GM19395 (cell line): ENCODE measurements around the gene PCCA.
"Not testable (repeated sequence)": the region's sequence is repeated elsewhere in the genome, so short reads cannot be mapped to it uniquely, and the experiment has no call there.

Source experiments
- ATAC-seq: cut with Tn5 transposase; IDR thresholded peaks from one replicate; pipeline ENCODE4 v1.9.1; 2021; ENCODE audit warnings: mild to moderate bottlenecking, moderate library complexity; ENCODE audit not compliant: unreplicated experiment

The PCCA gene

DNA sequence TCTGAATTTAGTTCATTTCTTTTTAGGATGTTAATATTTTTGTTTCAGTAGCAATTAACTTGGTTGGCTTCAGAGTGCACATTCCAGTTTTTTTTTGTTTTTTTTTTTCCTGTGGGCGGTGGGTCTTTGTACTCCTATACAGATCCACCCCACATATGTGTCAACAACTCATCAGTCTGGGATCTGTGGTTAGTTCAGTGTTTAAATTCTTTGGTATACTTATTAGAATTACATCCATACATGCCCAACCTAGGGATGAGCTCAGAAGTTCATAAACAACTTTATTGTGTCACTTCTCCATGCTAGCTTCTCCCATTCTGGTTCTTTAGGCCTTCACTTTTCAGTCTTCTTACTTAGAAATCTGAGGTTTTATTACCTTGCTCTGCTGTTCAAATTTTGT lies 50.9 kb downstream of the PCCA start:
- ATAC-seq = no peak

DNA sequence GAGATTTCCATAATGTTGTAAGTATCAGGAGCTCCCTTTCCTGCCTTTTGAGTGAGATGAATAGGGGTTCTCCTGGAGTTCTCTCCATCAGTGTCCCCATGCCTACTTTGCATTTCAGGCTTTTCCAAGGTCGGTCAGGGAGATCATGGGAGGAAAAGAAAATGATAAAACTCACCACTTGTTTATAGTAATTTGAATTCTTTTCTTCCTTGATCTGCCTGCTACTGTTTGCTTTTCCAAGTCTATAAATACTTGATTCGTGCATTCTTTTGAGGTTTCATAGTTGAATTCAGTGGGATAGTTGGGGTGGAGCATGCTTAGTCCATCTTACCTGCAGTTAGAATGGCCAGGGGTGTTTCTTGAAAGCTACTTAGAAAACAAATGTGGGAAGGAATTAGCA lies 51.5 kb downstream of the PCCA start:
- no peak for ATAC-seq

DNA sequence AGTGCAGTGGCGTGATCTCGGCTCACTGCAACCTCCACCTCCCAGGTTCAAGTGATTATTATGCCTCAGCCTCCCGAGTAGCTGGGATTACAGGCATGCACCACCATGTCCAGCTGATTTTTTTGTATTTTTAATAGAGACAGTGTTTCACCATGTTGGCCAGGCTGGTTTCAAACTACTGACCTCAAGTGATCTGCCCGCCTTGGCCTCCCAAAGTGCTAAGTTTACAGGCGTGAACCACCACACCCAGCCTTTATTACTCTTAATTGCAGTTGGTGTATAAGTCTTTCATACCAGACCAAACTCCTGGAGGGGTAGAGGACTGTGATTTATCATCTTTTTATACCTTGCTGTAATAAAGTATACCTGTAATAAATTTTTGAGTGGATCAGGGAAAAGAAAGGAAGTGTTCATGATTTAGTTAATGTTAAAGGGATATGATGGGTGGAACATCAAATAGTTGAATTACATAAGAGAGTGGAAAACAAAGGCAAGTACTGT lies 52.6 kb downstream of the PCCA start:
- ATAC-seq = not testable (repeated sequence)

DNA sequence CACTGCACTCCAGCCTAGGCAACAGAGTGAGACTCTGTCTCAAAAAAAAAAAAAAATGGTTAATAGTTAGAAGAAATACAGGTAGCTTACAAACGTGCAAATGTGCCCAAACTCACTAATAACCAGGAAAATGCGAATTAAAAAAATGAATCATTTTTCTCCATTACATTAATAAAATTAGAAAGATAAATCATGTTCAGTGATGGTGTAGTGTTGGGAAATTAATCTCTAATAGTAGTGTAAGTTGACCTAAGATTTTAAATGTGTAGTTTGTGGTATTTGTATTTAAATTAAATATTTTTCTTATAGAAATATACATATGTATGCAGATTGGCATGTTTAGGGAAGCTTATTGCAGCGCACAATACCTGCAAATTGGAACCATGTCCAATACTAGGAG lies 57.6 kb downstream of the PCCA start:
- no peak for ATAC-seq

DNA sequence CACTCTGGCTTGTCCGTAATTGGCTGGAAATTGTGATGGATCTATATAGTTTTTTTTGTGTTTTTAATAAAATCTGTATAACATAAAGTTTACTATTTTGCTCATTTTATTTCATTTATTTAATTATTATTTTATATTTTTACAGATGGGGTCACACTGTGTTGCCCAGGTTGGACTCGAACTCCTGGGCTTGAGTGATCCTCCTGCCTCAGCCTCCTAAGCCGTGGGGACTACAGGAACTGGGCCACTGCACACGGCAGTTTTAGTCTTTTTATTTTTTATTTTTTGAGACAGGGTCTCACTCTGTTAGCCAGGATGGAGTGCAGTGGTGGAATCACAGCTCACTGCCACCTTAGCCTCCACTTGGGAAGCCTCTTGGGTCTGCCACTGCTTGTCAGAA lies 58.9 kb downstream of the PCCA start:
- no peak for ATAC-seq

DNA sequence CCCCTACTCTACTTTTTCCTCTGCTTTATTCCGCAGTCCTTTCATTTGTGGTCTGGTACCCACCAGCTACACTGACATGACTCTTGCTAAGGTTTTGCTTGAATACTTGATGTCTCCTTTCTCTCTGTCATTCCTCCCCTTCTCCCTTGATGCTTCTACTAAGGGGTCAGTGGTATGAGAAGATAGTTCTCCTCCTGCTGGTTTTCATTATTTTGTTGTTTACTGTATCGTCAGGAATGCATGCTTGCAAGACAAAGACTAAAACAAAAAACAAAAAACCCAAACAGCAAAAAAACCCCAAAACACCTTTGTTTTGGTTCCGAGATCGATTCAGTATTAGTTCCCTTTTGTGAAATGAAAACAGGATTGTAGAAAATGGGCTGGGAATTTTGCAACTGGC lies 59.5 kb downstream of the PCCA start:
- ATAC-seq = no peak

DNA sequence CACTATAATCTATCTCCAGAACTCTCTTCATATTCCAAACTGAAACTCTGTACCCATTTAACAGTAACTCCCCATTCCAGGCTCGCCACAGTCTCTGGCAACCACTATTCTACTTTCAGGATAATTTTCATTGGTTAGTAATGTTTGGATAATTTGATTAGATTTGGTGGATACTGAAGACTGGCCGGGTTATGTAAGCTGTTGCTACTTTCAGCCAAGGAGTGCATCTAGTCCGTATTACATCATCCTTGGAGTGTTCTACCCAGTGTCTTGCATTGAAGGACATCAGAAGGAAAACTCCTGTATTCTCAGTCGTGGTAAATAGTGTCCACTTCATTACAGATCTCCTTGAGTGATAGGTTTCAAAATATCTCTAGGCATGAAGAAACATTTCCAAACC lies 60.5 kb downstream of the PCCA start:
- ATAC-seq = no peak

DNA sequence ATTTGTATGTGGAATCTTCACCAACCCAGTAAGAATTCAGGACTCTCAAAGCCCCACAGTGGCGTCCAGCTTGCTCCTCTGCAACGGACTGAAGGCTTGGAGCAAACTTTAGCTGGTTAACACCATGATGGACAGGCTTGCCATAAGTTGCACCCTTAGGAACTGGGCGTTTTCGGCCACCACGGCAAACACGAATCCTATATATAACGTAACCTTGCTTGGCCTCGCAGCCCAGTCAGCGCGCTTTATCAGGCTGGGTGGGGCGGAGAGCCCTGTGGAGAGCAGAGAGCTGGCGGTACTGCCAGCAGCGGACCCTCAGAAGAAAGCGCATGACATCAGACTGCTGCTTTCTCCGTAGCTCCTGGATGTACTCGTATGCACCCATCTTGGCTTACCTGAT lies 61.8 kb downstream of the PCCA start:
- not testable (repeated sequence) for ATAC-seq

DNA sequence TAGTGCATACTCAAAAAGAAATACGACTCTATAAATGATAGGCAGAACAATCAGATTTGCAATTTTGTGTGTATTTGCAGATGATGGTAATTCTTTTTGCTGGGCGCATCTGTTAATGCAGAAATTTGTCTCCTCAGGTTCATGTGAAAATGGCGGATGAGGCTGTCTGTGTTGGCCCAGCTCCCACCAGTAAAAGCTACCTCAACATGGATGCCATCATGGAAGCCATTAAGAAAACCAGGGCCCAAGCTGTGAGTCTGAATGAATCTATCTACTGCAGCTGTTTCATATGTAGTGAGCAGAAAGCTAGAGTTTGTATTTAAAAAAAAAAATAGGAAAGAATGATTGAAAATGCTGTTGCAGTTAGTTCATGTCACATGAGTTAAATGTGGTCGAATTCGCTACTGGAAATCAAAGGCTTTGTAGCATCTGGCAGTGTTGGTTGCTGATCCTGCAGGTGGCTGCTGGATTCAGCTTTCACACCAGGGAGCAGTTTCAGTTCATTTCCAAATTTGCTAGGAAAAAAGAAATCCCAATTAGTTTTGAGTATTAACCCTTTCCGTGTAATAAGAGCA lies 66.0 kb downstream of the PCCA start:
- no peak for ATAC-seq

DNA sequence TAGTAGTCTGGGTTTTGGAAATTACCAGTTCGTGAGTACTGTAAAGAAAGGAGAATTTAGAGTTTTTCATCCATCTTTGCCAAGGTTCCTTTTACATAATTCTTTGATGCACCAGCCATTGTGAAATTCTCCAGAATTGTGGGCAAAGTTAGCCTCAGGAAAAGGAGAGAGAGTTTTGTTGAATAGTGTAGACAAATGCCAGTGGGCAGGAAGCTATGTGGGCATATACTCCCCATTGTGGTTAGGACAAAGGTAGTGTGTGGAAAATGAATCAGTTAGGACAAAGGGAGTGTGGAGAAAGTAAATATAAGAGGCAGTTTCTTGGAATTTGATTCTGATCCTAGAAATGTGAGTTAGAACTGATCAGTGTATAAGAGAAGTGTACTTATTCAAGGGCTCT lies 67.9 kb downstream of the PCCA start:
- no peak for ATAC-seq

DNA sequence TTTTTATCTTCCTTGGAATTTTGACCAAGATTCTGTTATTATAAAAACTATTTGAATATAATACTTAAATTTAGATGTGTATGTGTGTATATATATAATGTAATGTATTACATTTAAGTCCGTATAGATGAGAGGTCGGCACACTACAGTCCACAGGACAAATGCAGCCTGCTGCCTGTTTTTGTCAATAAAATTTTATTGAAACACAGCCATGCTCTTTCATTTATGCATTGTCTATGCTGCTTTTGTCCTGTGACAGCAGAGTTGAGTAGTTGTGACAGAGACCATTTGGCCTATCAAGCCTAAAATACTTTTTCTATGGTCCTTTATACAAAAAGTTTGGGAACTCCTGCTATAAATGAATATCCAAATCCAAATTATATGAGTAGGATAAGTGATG lies 69.7 kb downstream of the PCCA start:
- no peak for ATAC-seq

DNA sequence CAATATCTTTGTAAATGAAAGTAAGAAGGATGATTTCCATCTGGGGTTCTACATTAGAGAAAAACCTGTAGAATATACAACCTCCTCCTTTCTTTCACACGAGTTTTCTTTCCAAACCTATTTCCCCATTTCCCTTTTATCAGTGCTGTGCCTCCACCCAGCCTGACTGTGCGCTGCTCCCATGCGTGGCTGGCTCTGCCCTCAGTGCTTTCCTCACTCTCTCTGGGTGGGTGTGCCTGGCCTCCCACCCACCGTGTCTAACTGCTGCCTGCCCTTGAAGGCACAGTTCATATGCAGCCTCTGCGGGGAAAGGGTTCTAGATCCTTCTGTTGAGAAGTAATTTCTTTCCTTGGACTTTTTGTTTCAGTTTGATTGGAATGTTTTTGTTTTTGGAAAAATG lies 70.7 kb downstream of the PCCA start:
- no peak for ATAC-seq

DNA sequence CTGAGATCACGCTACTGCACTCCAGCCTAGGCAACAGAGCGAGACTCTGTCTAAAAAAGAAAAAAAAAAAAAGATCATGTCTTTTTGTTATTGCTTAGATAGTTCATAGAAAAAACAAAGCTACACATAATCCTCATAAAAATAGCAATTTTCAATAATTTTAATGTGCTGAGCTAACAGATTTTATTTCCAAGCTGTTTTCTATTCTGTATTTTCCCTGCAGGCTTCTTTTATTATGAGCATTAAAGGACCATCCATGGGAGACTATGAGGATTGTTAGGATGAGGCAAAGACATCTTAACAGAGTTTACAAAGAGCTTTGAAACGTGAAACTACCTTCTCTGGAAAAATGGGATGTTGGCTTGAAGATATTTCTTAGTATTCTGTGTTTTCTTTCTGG lies 71.6 kb downstream of the PCCA start:
- no peak for ATAC-seq

DNA sequence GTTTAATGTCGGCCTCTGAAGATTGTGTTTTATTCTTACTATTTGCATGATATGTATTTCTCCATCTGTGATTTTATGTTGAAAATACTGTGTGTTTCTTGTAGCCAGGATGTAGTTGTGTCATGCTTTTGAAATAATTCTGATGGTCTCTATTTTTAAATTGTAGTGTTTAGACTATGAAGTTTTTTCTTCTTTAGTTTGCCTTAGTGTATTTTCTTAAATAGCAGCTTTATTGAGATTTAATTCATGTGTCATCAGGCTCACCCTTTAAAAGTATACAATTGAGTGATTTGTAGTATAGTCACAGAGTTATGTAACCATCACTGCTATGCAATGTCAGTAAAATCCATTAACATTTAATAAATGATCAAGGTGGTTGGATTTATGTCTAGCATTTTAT lies 74.5 kb downstream of the PCCA start:
- no peak for ATAC-seq

DNA sequence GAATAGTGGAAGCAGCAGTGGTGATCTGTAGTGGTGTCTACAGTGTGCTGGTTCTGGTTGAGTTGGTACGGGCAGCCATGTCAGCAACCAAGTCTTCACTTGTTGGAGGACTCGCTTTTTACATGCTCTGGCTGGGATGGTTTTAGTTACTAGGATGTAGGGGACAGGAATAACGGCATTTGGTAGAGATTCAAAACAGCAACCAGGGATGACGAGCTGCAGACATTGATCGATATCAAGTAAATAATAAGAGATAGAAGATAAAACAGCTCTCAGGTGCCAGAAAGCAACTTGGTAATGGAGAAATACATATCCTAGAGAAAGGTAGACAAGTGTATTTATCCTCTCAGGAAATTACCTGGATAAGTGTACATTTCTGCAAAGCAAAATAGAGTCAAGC lies 84.3 kb downstream of the PCCA start:
- ATAC-seq = no peak

DNA sequence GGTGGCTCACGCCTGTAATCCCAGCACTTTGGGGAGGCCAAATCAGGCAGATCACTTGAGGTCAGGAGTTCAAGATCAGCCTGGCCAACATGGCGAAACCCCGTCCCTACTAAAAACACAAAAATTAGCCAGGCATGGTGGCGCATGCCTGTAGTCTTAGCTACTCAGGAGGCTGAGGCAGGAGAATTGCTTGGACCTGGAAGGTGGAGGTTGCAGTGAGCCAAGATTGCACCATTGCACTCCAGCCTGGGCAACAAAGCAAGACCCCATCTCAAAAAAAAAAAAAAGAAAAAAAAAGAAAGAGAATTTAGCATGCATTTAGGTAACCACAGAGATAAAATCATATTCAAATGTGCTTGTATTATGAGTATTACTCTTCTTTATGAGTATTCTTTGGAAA lies 85.6 kb downstream of the PCCA start:
- not testable (repeated sequence) for ATAC-seq

DNA sequence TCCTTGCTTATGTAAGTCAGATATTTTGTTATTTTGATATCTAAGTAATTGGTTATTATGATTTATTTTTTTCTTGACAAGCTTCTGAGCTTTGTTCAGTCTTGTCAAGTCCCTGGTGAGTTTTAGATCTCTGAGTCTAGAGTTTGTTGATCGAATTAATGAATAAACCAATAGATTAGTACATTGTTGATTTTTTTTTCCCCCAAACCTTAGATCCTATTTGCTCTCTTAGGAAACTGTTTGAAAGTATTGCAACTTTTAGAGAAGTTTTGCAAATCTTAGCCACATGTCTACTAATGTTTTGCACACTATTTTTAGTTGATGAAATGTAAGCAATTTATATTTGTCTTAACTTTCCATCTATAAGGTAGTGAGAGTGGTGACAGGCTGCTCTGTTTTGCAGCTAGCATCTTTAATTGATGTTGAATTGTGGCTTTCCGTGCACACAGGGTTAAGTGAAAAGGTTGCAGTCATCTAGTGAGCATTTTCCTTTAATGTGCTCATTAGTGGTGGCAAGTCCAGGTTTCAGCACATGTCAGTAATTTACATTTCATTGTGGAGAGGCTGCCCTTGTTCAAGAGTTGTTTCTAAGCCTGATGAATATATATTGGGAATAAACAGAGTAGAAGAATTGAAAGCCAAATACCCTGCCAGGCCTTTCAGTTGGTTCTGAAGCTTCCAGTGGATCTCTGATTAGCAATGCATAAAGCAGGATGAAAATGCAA lies 86.3 kb downstream of the PCCA start:
- ATAC-seq = no peak

DNA sequence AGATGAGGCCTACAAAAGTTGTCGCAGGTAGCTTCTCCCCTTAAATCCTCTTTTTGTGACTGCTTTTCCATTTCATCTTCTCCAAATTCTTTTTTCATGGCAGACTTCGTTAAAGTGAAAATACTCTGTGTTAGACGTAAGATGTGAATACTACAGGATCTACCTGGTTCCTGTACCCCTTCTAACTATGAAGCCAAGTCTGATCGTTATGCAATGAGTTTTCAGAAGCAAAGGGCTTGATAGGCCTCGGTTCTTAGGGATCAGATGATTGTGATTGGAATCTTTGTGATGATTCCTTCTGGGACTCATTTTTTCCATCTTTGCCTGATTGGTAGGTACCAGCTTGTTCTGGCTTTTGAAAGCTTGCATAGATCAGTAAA lies 86.9 kb downstream of the PCCA start:
- ATAC-seq = no peak

DNA sequence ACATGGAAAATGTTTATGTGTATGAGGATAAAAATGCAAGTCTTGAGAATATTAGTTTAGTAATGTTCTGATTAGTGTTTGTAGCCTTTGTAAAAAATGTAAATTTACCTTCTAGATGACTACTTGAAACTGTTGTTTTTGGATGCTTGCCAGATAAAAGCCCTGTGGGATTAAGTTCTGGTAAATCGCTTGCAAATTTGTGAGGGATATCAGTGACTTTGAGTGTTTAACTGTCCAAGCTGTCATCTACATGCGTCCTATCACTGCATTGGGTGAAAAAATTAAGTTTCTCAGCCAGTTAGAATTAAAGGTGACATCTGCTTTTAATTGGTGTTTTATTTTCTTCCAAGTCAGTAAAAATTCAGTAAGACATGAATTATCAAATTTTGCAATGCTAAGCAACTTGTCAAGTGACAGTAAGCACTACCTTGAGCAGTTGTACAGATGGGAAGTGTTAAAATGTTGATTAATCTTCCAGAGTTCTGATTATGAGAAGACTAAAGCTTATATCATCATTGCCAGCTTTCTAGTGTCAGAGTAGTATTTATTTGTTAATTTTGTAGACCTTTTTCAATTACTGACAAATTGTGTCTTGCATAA lies 88.0 kb downstream of the PCCA start:
- no peak for ATAC-seq

DNA sequence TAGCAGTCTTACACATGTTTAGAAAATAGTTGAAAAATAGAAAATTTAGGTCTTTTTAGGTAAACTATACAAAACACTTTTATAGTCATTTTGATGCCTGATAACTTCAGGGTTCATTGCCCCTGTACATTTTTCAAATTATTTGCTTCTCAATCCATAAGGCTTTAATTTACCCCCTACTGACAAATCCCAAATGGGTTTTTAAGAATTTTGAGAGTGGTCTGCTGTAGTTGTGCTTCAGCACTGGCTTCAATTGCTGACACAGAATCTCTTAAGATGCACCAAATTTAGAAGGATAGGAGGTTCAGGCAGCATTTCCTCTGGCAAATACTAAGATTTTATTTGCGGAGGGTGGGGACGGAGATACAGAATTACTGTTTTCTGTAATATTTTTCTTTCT lies 89.4 kb downstream of the PCCA start:
- ATAC-seq = no peak

DNA sequence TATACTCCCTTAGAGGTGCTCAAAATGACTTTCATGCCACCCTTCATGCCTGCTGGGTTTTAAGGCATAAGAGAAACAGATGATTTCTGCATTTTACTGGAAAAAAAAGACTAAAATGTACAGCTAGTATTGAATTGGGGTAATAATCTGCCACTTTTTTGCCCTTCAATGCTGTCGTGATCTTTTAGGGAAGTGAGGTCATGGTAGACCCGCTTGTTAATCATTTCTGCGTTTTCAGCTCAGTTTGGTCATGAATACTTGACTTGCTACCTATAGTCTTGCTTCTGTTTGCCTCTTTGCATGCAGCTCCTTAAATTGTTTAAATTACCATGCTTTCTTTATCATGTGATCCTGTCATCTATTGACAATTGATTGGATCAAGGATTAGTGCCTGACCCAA lies 90.4 kb downstream of the PCCA start:
- ATAC-seq = no peak

DNA sequence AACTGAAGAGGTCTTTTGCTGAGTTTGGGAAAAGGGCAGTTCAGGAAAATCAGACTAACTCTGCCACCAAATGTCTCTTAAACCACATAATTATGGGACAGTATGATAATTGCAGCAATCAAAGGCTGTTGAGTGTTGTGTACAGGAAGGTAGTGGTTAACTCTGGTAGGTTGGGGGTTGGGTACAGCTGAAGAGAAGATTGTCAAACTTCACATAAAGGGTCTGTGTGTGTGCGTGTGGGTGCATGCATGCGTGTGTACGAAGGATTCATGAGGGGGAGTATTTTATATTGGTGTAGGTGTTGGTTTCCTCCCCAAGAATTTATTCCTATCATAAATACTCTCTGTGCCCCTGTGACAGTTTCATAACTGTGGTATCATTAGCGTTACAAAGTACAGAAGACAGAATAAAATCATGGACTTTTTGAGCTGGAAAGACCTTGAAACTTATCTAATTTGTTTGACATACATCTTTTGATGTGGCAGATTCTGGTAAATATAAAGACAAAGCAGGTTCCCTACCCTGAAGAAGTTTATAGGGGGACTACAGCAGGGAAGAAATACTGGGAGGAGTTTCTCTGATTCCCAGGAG lies 94.1 kb downstream of the PCCA start:
- ATAC-seq = no peak
